ENCODE results near the gene CNKSR2.

GRCh38 chrX:21374163-21374993, at the start of gene CNKSR2:
- no peak; the same call in 1 of the 2 replicates for TF ChIP-seq EZH2 (IDR thresholded peaks at IDR 0.05; ENCODE audit: low read depth)
- TF ChIP-seq CTCF (conservative IDR thresholded peaks at IDR 0.05) = no peak
